Measurements from ENCODE around the gene PNPLA3.

DNA sequence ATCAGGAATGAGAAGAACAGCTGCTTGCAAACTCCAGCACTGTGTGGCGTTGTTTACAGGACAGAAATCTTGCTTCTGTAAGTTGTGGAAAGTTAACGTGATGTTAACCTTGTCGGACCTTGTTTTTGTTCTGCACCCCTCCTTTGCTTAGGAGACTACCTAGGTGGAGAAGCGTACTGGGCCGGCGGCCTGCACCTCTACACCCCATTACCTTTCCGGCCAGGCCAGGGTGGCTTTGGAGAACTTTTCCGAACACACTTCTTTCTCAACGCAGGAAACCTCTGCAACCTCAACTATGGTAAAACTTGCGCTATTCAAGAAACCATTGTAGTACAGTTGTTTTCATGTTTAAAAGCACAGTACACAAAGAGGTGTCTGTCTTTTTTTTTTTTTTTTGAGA lies 65.4 kb downstream of the PNPLA3 start:
- no peak for TF ChIP-seq CTCF (optimal IDR thresholded peaks at IDR 0.05 in 1 of 3, IDR thresholded peaks at IDR 0.05 in 1 of 3, conservative IDR thresholded peaks at IDR 0.05 in 1 of 3; ENCODE audit: extremely low read depth in 1 of 3, insufficient read depth in 2 of 3, low read length in 3 of 3)
- TF ChIP-seq EZH2 (IDR thresholded peaks at IDR 0.05; ENCODE audit: low read length) = no peak

Data from keratinocyte (primary cell).